HG03342 (cell line): ENCODE measurements around the gene RNF212B.

Experiments
- ATAC-seq: cut with Tn5 transposase; IDR thresholded peaks from one replicate; pipeline ENCODE4 v1.9.1; 2021; ENCODE audit warnings: mild to moderate bottlenecking, moderate library complexity; ENCODE audit not compliant: unreplicated experiment

The RNF212B gene

GRCh38 chr14:23294734-23295561 lies 57.2 kb downstream of the RNF212B start:
- ATAC-seq, result peak; percentile 56

DNA sequence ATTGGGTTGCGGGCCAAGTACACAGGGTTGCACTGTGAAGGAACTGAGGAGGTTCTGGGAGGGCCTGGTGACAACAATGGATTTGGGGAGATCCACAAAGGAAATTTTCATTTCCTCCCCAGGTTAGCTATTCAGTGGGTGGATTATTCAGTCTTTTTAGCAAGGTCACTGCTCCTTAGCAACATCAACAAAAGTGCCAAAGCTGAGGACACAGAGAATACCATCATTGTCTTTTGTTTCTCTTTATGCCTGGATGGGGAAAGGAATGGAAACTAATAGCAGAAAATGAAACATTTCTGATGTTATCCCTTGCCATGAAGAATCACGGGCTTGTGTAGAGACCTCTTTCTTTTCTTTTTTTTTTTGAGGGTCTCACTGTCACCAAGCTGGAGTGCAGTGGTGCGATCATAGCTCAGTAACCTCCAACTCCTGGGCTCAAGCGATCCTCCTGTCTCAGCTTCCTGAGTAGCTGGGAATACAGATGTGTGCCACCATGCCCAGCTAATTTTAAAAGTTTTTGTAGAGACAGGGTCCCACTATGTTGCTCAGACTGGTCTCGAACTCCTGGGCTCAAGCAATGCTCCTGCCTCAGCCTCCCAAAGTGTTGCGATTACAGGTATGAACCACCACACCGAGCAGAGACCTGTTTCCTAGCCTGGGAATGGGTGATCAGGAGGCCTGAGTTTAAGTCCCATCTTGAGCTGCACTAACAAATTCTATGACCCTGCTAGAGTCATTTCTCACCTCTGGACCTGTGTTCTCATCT lies 58.5 kb downstream of the RNF212B start:
- ATAC-seq, result no peak

DNA sequence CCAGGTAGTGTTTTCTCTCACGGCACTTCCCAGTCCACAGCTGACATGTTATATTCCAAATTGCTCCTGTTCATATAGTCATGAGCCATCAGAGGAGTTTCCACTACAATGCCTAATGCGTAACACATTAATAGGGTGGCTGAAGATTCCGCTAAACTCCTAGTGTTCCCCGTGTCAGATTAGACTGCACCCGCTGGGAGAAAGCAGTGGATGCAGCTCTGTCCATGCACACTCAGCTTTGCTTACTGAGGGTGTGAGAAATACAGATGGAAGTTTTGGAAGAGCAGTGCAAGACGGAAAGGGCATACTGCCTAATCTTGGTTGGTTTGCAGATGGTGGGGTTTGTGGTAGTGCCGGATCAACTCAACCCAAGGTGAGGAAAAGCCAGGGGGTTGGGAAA lies 59.4 kb downstream of the RNF212B start:
- ATAC-seq, result no peak

- no peak for ATAC-seq
Observed at GRCh38 chr14:23297611-23298277, 60.0 kb downstream of the RNF212B start.

- ATAC-seq, result no peak
Observed at GRCh38 chr14:23299211-23299957, 61.6 kb downstream of the RNF212B start.

DNA sequence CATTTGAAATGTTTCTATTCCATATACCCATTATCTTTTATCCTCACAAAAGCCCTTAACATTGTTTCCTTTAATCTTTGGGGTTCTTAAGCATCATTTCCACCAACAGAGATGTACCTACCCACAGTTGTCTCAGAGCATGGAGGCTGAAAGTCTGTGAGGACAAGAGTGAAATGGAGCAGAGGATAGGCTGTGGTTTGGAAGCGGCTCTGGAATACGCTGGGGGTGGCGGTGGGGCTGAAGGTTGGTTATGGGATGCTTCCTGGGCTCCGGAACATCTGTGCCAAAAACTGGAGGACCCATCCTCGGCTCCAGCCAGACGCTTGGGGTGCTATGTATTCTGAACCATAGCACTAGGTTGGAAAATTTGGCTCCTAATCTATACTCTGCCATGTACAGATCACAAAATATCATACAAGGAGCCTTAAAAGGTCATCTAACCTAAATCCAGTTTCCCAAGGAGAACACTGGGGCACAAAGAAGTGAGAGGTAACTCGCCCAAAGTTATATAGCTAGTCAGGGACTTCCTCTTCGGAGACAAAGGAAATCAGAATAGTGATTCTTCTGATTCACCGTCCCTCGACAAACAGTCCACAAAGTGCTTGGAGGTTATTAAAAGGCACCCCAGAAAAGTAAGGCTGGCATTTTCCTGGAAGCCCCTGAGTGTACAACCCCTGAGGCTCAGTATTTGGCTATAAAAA lies 62.4 kb downstream of the RNF212B start:
- no peak for ATAC-seq

DNA sequence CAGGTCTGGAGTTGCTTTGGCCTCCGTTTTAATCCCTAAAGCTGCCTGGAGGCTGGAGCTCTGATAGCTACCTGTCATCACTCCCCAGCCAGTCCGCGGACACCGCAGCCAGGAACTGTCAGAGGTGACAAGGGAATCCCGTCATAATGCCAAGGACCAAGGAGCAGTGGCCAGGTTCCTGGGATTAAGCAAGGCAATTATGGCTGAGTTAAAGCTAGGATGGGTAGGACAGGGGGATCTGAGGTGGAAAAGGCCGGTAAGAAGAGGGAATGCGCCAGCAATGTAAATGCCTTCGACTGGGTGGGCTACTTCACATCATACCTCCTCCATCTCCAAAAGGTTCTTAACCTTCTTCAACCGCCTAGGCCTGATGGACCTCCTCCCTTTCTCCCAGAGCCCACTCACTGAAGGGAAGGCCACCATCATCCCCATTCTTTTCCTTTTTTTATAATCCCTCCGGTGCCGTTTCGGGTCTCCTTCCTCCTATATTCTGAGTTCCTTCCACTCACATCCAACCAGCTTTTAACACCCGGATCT lies 63.0 kb downstream of the RNF212B start:
- ATAC-seq, result no peak

DNA sequence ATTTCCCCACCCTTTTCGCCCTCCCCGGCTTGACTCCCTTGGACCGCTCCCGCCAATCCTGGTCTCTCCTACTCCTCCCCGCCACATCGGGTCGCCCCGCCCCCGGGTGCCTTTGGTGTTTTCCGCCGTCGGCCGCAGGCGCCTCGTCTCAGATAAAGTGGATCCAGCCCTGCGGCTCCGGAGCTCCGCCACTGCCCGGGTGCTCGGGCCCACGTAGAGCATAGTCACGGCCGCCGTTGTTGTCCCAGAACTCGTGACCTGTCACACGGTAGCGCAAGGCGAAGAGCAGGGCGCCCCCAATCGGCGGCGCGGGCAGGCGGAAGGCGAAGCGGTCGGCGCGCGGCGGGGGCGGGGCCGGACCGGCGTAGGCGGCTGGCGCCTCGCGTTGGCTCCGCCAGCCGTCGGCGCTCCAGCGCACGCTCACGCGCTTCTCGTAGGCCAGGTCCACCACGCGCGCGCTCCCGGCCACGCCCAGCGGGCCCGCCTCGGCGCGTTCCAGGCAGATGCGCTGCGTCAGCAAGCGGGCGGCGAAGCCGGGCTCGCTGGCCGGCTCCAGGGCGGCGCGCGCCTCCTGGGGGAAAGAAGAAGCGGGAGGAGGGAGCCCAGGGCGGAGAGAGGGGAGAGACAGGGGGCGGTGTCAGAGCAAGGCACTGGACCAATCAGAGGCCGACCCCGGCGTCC lies 63.7 kb downstream of the RNF212B start:
- ATAC-seq, result peak; percentile 81

GRCh38 chr14:23301969-23302289 lies 64.2 kb downstream of the RNF212B start:
- ATAC-seq, result no peak

- peak; percentile 25 for ATAC-seq
Observed at GRCh38 chr14:23302290-23303225, 64.8 kb downstream of the RNF212B start, which contains the start of gene PPP1R3E. TSS of gene PPP1R3E (minus strand) at chr14:23302859. CDS start at chr14:23302576, 283 bp downstream.

DNA sequence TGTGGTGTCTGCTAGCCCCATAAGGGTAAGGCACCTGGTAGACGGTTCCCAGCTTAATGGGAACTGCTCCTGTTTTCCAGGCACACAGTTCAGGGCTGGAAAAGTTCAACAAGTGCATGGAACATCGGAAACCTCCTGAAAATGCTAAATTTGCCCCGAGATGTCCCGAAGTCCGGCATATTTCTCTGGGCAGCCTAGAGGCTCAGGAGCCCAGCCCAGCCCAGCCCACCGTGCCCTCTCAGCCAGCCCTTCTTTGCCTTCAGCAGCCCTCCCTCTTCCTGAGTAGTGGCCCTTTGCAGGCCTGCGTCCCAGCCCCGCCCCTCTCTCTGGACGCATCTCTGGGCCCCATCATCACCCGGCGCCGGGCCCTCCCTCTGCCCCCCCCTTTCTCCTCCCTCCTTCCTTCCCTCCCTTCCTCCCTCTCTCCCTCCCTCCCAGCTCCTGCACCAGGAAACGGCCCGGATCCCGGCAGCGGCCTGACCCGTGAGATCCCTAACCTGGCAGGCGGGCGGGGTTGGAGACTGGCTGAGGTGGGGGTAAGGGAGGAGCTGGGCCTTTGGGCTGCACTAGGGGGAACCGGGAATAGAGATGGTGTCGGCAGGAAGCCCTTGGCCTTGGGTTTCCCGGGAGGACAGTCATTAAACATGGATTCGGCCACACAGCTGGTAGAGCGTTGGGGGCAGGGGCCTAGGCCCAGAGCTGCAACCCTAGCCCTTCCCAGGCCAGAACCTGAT lies 68.8 kb downstream of the RNF212B start, which contains the start of gene BCL2L2:
BCL2L2 (plus strand) TSS at position 422 of the 734 bp plus-strand sequence. CDS start 935 bp downstream, outside the sequence.
- no peak for ATAC-seq

DNA sequence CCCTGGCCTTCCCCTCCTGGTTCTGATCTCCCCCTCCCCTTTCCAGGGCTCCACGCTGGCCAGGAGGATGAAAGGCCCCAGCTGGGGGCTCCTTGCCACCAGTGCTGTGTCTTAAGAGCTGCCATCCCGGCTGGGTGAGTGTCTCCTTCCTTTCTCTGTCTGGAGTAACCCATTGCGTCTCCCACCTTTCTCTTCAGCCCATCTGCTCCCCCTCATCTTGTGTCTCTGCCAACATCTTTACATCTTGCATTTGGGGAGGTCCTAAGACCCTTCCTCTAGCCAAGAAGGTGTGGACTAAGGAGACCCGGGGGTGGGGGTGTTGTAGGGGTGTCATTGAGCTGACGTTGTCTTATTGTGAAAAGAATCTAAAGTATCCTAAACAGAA lies 69.4 kb downstream of the RNF212B start:
- ATAC-seq, result no peak

DNA sequence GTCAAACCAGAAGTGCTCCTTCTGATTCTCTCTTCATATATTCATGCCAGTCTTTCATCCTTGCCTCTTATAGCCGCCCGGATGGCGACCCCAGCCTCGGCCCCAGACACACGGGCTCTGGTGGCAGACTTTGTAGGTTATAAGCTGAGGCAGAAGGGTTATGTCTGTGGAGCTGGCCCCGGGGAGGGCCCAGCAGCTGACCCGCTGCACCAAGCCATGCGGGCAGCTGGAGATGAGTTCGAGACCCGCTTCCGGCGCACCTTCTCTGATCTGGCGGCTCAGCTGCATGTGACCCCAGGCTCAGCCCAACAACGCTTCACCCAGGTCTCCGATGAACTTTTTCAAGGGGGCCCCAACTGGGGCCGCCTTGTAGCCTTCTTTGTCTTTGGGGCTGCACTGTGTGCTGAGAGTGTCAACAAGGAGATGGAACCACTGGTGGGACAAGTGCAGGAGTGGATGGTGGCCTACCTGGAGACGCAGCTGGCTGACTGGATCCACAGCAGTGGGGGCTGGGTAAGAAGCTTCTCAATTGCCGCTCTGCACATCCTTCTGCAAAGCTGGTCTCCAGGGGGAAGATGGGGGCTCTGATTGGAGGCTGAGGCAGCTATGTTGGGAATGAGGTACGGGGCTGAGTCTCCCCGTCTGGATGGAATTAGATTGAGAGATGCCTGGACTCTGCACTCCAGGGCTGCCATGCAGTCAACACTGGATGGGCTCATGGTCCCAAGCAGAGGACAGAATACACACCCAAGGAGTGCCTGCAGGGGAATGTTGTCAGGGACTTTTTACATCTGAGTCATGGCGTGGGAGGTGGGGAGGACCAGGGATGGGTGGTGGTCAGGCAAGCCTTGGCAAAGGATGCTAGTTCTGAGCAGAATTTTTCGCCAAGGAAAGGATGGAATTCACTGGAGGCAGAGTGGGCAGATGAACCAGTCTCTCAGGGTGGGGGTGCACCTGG lies 70.2 kb downstream of the RNF212B start:
- ATAC-seq, result no peak

DNA sequence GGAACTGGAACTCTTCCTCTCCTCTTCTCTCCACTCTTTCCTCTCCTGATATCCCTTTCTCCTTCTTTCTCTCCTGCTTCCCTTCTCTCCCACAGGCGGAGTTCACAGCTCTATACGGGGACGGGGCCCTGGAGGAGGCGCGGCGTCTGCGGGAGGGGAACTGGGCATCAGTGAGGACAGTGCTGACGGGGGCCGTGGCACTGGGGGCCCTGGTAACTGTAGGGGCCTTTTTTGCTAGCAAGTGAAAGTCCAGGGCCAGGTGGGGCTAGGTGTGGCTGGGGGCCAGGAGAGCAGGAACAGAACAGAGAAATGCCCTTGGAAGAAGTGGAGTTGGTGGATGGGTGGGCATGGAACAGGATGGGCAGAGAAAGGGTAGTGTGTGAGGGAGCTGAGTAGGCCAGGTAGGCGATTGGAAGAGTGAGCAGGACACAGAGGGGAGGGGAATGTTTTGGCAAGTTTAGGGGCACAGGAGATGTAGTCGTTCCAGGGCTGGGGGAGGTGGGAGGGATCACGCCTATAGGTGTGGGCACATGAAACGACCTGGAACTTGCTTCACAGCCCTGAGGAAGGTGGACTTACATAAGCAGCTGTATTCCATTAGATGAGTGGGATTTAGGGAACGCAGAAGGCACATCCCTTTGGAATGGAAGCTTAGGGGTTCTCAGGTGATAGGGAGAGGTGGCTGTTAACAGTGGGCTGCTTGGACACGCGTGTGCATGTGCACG lies 71.1 kb downstream of the RNF212B start:
- ATAC-seq, result no peak

DNA sequence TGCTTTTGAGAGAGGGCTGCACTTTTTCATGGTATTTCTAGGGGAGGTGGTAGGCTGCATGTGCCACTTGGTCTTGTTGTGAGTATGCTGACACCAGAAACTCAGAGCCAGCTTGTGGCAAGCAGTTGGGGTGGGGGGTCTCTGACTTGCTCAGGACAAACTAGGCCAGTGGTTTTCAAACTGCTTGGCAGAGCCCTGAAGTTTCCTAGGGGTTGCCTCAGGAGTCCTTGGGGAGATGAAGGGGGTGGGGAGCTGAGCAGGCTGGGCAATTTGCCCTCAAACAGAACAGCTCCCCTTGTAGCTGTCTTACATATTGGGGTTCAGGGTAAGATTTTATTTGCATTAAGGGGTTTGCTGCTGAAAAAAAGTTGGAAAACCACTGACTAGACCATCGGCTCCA lies 72.8 kb downstream of the RNF212B start:
- ATAC-seq, result no peak

DNA sequence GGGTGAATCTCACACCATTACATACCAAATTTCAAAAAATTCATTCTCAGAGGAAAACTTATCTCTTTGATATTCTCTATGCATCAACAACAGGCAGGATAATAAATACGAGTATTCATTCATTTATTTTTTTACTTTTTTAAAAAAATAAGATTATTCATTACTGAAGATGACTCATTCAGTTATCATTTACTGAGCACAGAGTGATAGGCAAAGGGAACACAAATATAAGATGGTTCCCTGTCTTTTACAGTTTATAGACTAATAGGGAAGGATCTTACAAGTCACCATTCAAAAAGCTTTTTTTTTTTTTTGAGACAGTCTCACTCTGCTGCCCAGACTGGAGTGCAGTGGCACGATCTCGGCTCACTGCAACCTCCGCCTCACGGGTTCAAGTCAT lies 78.6 kb downstream of the RNF212B start:
- ATAC-seq, result no peak
